PC-3 (cell line): ENCODE results near the gene PPOX. TPM values are rescaled to one million over a fixed set of nuclear protein-coding genes. Genes with fewer than 3 reads are reported as not detected.

Experiments used
- ATAC-seq: fragments of 200-7000 bp; cut with Tn5 transposase; 2 replicates; pipeline ENCODE4 v1.9.1; 2020; ENCODE audit warnings: mild to moderate bottlenecking, moderate library complexity
- BruUV-seq: library from RNA; stranded (reverse); fragments of 400-500 nt; replicated peaks from 2 replicates; lab custom pipeline; 2021; lab: Mats Ljungman, UMichigan
- CTCF ChIA-PET: fragments of 300-600 bp; sonication (Branson Sonifier 250); formaldehyde crosslinking; loops from one replicate; lab custom pipeline; 2022; ENCODE audit warnings: antibody characterized with exemption; lab: Charles Lee
- POLR2A ChIA-PET: fragments of 300-600 bp; sonication (Branson Sonifier 250); formaldehyde crosslinking; loops from one replicate; lab custom pipeline; 2022; ENCODE audit warnings: antibody characterized with exemption; ENCODE audit not compliant: unreplicated experiment; lab: Charles Lee
- DNase-seq: peaks from one replicate; pipeline ENCODE4 v3.0.0-alpha.2; 2015
- H2AFZ ChIP-seq: fragments of 300-600 bp; sonication (generic); 2 replicates; pipeline ENCODE4 v1.6.0; 2016; ENCODE audit warnings: antibody characterized with exemption, low read length
- H3F3A ChIP-seq: fragments of 300-600 bp; sonication (generic); one replicate; pipeline ENCODE4 v1.6.0; 2017; ENCODE audit warnings: antibody characterized with exemption, low read length, control low read depth, mild to moderate bottlenecking; ENCODE audit not compliant: unreplicated experiment
- H3K27ac ChIP-seq: fragments of 300-600 bp; sonication (generic); 2 replicates; pipeline ENCODE4 v1.5.1; 2016; ENCODE audit warnings: mild to moderate bottlenecking, low read length
- H3K27me3 ChIP-seq: fragments of 300-600 bp; sonication (generic); 2 replicates; pipeline ENCODE4 v1.6.1; 2016; ENCODE audit warnings: low read length, mixed read lengths
- H3K36me3 ChIP-seq: fragments of 300-600 bp; sonication (generic); 2 replicates; pipeline ENCODE4 v1.6.1; 2016; ENCODE audit warnings: low read depth, mixed run types, low read length, mixed read lengths
- H3K4me1 ChIP-seq: fragments of 300-600 bp; sonication (generic); 2 replicates; pipeline ENCODE4 v1.5.1; 2016; ENCODE audit warnings: low read length; ENCODE audit not compliant: insufficient read depth
- H3K4me2 ChIP-seq: fragments of 300-600 bp; sonication (generic); 2 replicates; pipeline ENCODE4 v1.6.0; 2016; ENCODE audit warnings: low read length
- H3K4me3 ChIP-seq: fragments of 300-600 bp; sonication (generic); 2 replicates; pipeline ENCODE4 v1.5.1; 2016; ENCODE audit warnings: mild to moderate bottlenecking, low read length, mixed read lengths
- H3K79me2 ChIP-seq: fragments of 300-600 bp; sonication (generic); 2 replicates; pipeline ENCODE4 v1.6.1; 2017; ENCODE audit warnings: low read length, mixed read lengths
- H3K9ac ChIP-seq: fragments of 300-600 bp; sonication (generic); 2 replicates; pipeline ENCODE4 v1.6.0; 2016; ENCODE audit warnings: mild to moderate bottlenecking, low read length
- H3K9me2 ChIP-seq: fragments of 300-600 bp; sonication (generic); replicated peaks from 2 replicates; pipeline ENCODE4 v1.6.1; 2016; ENCODE audit warnings: mixed run types, low read length, mixed read lengths
- H3K9me3 ChIP-seq: fragments of 300-600 bp; sonication (generic); 2 replicates; pipeline ENCODE4 v1.6.1; 2016; ENCODE audit warnings: low read length, mixed read lengths
- H4K20me1 ChIP-seq: fragments of 300-600 bp; sonication (generic); 2 replicates; pipeline ENCODE4 v1.6.1; 2016; ENCODE audit warnings: low read length, mixed read lengths
- EZH2 ChIP-seq: fragments of 300-600 bp; sonication (generic); IDR thresholded peaks from one replicate; pipeline ENCODE4 v1.6.1; 2017; ENCODE audit warnings: antibody characterized with exemption, mild to moderate bottlenecking, low read length; ENCODE audit not compliant: unreplicated experiment
- EZH2phosphoT487 ChIP-seq: fragments of 300-600 bp; sonication (generic); IDR thresholded peaks from 2 replicates; pipeline ENCODE4 v1.6.1; 2018; ENCODE audit warnings: mild to moderate bottlenecking, antibody characterized with exemption, low read length, borderline replicate concordance
- intact Hi-C: fragments of 100-400 bp; cut with micrococcal nuclease; formaldehyde crosslinking; loops from 2 replicates; pipeline ENCODE4 v1.9.0; 2023
- total RNA-seq: library from RNA; depleted of rRNA; stranded (reverse); fragments of >200 nt; gene quantifications from 2 replicates; pipeline ENCODE4 v1.2.3, GENCODE V29; 2014
- TF ChIP-seq, protein P1 (sequence below): fragments of 300-600 bp; sonication (generic); conservative IDR thresholded peaks from 2 replicates; pipeline ENCODE4 v1.5.1; 2017; ENCODE audit warnings: antibody characterized with exemption, low read depth, mild to moderate bottlenecking, low read length

Gene PPOX
- total RNA-seq, 1 experiment from 2014 or later: 22.9 TPM

- H3K9me2 ChIP-seq: no peaks in the 10 kb centered on the region
- H3K4me2 ChIP-seq: no peak overlapping the region
- H3K4me1 ChIP-seq: no peaks in the 10 kb centered on the region
- CTCF ChIA-PET: no interaction called here
- no peak overlapping the region for H3K4me3 ChIP-seq
- TF ChIP-seq, protein P1, sequence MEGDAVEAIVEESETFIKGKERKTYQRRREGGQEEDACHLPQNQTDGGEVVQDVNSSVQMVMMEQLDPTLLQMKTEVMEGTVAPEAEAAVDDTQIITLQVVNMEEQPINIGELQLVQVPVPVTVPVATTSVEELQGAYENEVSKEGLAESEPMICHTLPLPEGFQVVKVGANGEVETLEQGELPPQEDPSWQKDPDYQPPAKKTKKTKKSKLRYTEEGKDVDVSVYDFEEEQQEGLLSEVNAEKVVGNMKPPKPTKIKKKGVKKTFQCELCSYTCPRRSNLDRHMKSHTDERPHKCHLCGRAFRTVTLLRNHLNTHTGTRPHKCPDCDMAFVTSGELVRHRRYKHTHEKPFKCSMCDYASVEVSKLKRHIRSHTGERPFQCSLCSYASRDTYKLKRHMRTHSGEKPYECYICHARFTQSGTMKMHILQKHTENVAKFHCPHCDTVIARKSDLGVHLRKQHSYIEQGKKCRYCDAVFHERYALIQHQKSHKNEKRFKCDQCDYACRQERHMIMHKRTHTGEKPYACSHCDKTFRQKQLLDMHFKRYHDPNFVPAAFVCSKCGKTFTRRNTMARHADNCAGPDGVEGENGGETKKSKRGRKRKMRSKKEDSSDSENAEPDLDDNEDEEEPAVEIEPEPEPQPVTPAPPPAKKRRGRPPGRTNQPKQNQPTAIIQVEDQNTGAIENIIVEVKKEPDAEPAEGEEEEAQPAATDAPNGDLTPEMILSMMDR: no peak
- H3K9me3 ChIP-seq: no peaks in the 10 kb centered on the region
- POLR2A ChIA-PET: no interaction called here
- H2AFZ ChIP-seq: no peak overlapping the region
- no TSS peak for BruUV-seq
- H3K27ac ChIP-seq: no peak overlapping the region
- DNase-seq (no peak), ATAC-seq (no peak)
- H3K9ac ChIP-seq: no peak overlapping the region
- no peaks in the 10 kb centered on the region for H3K36me3 ChIP-seq
- H3F3A ChIP-seq: no peaks in the 10 kb centered on the region
- intact Hi-C loops: loop anchor here (10.0 kb wide), 1 partner anchor 556 kb away; the partner anchor contains the start of gene DUSP12
- H3K27me3 ChIP-seq: no peaks in the 10 kb centered on the region
- H4K20me1 ChIP-seq: no peaks in the 10 kb centered on the region
- H3K79me2 ChIP-seq: no peaks in the 10 kb centered on the region
These were observed 22.2 kb downstream of the PPOX start for GRCh38 chr1:161188381-161188780.

DNA sequence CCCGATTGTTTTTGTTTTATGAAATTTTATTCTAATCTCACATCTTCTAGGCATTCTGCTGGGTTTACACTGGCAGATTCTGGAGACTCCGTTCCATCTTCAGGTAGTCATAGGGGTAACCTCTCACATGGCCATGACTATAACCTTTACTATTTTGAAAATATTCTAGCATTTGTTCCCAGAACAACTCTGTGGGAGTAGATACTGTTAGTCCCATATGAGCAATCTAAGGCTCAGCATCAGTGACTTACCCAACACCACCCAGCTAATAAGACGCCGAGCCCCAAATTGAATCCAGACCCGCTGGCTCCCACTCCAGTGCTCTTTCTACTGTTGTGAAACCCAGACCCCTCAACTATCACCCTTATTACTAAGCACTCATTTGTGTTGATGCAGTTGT is 22.8 kb downstream of the PPOX start:
- Histone ChIP-seq H3K4me2 (no peak overlapping the region), H3K9me3 (no peaks in the 10 kb centered on the region), H3K9ac (no peak overlapping the region), H3K4me1 (no peaks in the 10 kb centered on the region), H2AFZ (no peak overlapping the region), H4K20me1 (no peaks in the 10 kb centered on the region), H3K27ac (no peak overlapping the region), H3K36me3 (no peaks in the 10 kb centered on the region), H3K79me2 (no peaks in the 10 kb centered on the region), H3K27me3 (no peaks in the 10 kb centered on the region), H3K9me2 (no peaks in the 10 kb centered on the region), H3K4me3 (no peak overlapping the region), H3F3A (no peaks in the 10 kb centered on the region)
- intact Hi-C loops: loop anchor here (10.0 kb wide), 1 partner anchor 556 kb away; the partner anchor contains the start of gene DUSP12
- ChIA-PET POLR2A (interaction anchor here (0.5 kb wide), 1 partner anchor 10 kb away, joined by 4 read pairs; no protein-coding TSS in a partner anchor), CTCF (no interaction called here)
- TF ChIP-seq, protein P1: no peak
- DNase-seq (no peak), ATAC-seq (no peak)
- BruUV-seq: no TSS peak

DNA sequence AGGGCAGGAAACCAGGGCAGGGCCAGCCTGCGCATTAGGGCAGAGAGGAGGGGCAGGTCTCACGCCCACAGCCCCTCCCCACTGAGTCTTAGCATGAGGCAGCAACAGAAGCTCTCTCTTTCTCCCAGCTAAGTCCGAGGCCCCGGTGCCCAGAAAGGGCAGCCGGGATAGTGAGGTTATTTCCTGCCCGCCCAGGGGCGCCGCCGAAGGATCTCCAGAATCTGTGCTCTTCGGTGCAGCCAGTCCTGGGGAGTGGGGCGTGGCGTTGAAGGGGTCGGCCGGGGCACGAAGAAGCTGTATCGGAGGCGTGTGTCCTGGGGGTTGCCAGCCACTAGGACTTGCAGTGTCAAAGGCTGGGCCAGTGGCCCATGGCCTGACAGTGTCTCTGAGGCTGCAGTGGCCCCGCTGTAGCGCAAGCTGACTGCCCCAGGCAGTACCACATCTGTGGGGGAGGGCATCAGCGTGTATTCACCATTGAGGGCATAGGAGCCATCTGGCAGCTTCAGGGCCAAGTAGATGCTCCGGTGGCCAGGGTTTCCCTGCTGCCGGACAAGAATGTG is 24.8 kb downstream of the PPOX start:
- Histone ChIP-seq H4K20me1 (no peaks in the 10 kb centered on the region), H3K4me1 (no peaks in the 10 kb centered on the region), H3K79me2 (no peaks in the 10 kb centered on the region), H3K27me3 (no peaks in the 10 kb centered on the region), H3K4me3 (no peak overlapping the region), H2AFZ (no peak overlapping the region), H3F3A (no peaks in the 10 kb centered on the region), H3K9ac (no peak overlapping the region), H3K36me3 (no peaks in the 10 kb centered on the region), H3K4me2 (no peak overlapping the region), H3K9me3 (no peaks in the 10 kb centered on the region), H3K9me2 (no peaks in the 10 kb centered on the region), H3K27ac (no peak overlapping the region)
- CTCF ChIA-PET: interaction anchor here (0.6 to 1.2 kb wide), 2 partner anchors 9 to 53 kb away, joined by 3 to 16 read pairs; no protein-coding TSS in a partner anchor
- DNase-seq (no peak), ATAC-seq (no peak)
- BruUV-seq: no TSS peak
- intact Hi-C loops: no loop called here
- POLR2A ChIA-PET: interaction anchor here (0.6 kb wide), 1 partner anchor 14 kb away, joined by 3 read pairs; no protein-coding TSS in a partner anchor
- no peak for TF ChIP-seq EZH2
- TF ChIP-seq, protein P1: no peak
- no peak for TF ChIP-seq EZH2phosphoT487
